Neural cell (in vitro differentiated cells): Measurements from ENCODE around the gene LCN9.

Experiments
- CTCF ChIP-seq: fragments of 450-650 bp; IDR thresholded peaks from 2 replicates; pipeline ENCODE4 v1.5.1; 2014; ENCODE audit warnings: antibody characterized with exemption, mild to moderate bottlenecking, moderate library complexity; ENCODE audit not compliant: poor library complexity, severe bottlenecking
- EP300 ChIP-seq: fragments of 450-650 bp; conservative IDR thresholded peaks from 2 replicates; pipeline ENCODE4 v1.6.1; 2014; ENCODE audit warnings: antibody characterized with exemption, mild to moderate bottlenecking, moderate library complexity; ENCODE audit not compliant: poor library complexity, severe bottlenecking
- POLR2AphosphoS5 ChIP-seq: IDR thresholded peaks from 2 replicates; pipeline ENCODE4 v1.6.1; 2012
- REST ChIP-seq: IDR thresholded peaks from 2 replicates; pipeline ENCODE4 v1.6.1; 2012; ENCODE audit warnings: borderline replicate concordance
- SMC3 ChIP-seq: fragments of 450-650 bp; conservative IDR thresholded peaks from 2 replicates; pipeline ENCODE4 v1.6.1; 2014; ENCODE audit warnings: antibody characterized with exemption, mild to moderate bottlenecking, moderate library complexity; ENCODE audit not compliant: poor library complexity

DNA sequence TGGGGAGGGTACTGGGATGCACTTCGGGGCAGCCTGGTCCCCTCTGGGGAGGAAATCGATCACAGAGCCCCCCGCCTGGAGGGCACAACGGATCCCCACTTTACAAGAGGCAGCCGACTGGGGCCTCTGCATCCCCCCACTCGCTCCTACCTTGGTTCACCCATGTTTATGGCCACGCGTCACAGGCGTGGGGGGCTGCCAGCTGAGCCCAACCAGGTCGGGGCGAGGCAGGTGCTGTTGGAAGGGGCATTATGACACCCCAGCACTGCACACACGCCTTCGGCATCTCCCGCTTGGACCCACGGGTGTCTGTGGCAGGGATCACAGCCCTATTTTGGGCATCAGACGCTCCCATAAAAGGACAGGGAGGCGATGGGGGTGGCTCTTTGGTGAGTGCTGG, 21.6 kb downstream of the LCN9 start:
- TF ChIP-seq CTCF = no peak
- no peak for TF ChIP-seq EP300
- TF ChIP-seq REST = no peak
- TF ChIP-seq SMC3 = no peak
- TF ChIP-seq POLR2AphosphoS5 = no peak
